WERI-Rb-1 (cell line): Measurements from ENCODE around the gene BEST3.

Source experiments
- DNase-seq: peaks from one replicate; pipeline ENCODE4 v3.0.0-alpha.2; 2020
- H3K27ac ChIP-seq: fragments of 250-450 bp; sonication (Bioruptor Pico); 2 replicates; pipeline ENCODE4 v1.5.1; 2020; ENCODE audit warnings: mild to moderate bottlenecking, moderate library complexity
- H3K27me3 ChIP-seq: fragments of 250-450 bp; sonication (Bioruptor Pico); 2 replicates; pipeline ENCODE4 v1.5.1; 2021; ENCODE audit warnings: mild to moderate bottlenecking, low read depth, moderate library complexity; ENCODE audit not compliant: insufficient read depth, severe bottlenecking
- H3K36me3 ChIP-seq: fragments of 250-450 bp; sonication (Bioruptor Pico); 2 replicates; pipeline ENCODE4 v1.5.1; 2020; ENCODE audit warnings: mild to moderate bottlenecking, moderate library complexity
- H3K4me3 ChIP-seq: 2 replicates; pipeline ENCODE4 v1.5.1; 2011; ENCODE audit warnings: low read depth, mild to moderate bottlenecking, control low read depth, low read length
- H3K9me3 ChIP-seq: fragments of 250-450 bp; sonication (Bioruptor Pico); 2 replicates; pipeline ENCODE4 v1.5.1; 2021; ENCODE audit warnings: mild to moderate bottlenecking, moderate library complexity; ENCODE audit not compliant: severe bottlenecking
- CTCF ChIP-seq: IDR thresholded peaks from 2 replicates; pipeline ENCODE4 v1.5.1; 2011; ENCODE audit warnings: low read depth, mild to moderate bottlenecking, control low read depth, inconsistent platforms, low read length

BEST3 gene

GRCh38 chr12:69694123-69694522, 5.0 kb downstream of the BEST3 start:
- Histone ChIP-seq H3K27ac (no peak overlapping the region), H3K27me3 (no peaks in the 10 kb centered on the region), H3K9me3 (no peaks in the 10 kb centered on the region), H3K4me3 (no peak overlapping the region), H3K36me3 (no peaks in the 10 kb centered on the region)
- no peak for TF ChIP-seq CTCF
- no peak for DNase-seq

GRCh38 chr12:69689638-69690037, 9.5 kb downstream of the BEST3 start:
- no peak overlapping the region for H3K27ac ChIP-seq
- H3K9me3 ChIP-seq = no peaks in the 10 kb centered on the region
- H3K27me3 ChIP-seq = no peaks in the 10 kb centered on the region
- no peak overlapping the region for H3K4me3 ChIP-seq
- no peak for TF ChIP-seq CTCF
- H3K36me3 ChIP-seq = no peaks in the 10 kb centered on the region
- no peak for DNase-seq

GRCh38 chr12:69688471-69689427, 10.4 kb downstream of the BEST3 start:
- Histone ChIP-seq H3K36me3 (no peaks in the 10 kb centered on the region), H3K4me3 (no peak overlapping the region), H3K9me3 (no peaks in the 10 kb centered on the region), H3K27me3 (no peaks in the 10 kb centered on the region), H3K27ac (no peak overlapping the region)
- no peak for TF ChIP-seq CTCF
- no peak for DNase-seq

GRCh38 chr12:69688021-69688420, 11.1 kb downstream of the BEST3 start:
- Histone ChIP-seq H3K27ac (no peak overlapping the region), H3K9me3 (no peaks in the 10 kb centered on the region), H3K36me3 (no peaks in the 10 kb centered on the region), H3K27me3 (no peaks in the 10 kb centered on the region), H3K4me3 (no peak overlapping the region)
- DNase-seq = no peak
- TF ChIP-seq CTCF = no peak

GRCh38 chr12:69687390-69687789, 11.7 kb downstream of the BEST3 start:
- Histone ChIP-seq H3K36me3 (no peaks in the 10 kb centered on the region), H3K4me3 (no peak overlapping the region), H3K27ac (no peak overlapping the region), H3K9me3 (no peaks in the 10 kb centered on the region), H3K27me3 (no peaks in the 10 kb centered on the region)
- no peak for TF ChIP-seq CTCF
- DNase-seq = no peak

- Histone ChIP-seq H3K36me3 (no peaks in the 10 kb centered on the region), H3K27me3 (no peaks in the 10 kb centered on the region), H3K27ac (no peak overlapping the region), H3K9me3 (no peaks in the 10 kb centered on the region), H3K4me3 (no peak overlapping the region)
- no peak for DNase-seq
- no peak for TF ChIP-seq CTCF
Observed at GRCh38 chr12:69686731-69687130, 12.4 kb downstream of the BEST3 start.
